HG03066 (cell line): ENCODE data around the gene CACNG1.

Experiments
- ATAC-seq: cut with Tn5 transposase; IDR thresholded peaks from one replicate; pipeline ENCODE4 v1.9.1; 2021; ENCODE audit warnings: low read depth; ENCODE audit not compliant: unreplicated experiment

Gene CACNG1

GRCh38 chr17:67050471-67051154 lies 6.3 kb downstream of the CACNG1 start:
- no peak for ATAC-seq

GRCh38 chr17:67051155-67051538 lies 6.8 kb downstream of the CACNG1 start:
- no peak for ATAC-seq

DNA sequence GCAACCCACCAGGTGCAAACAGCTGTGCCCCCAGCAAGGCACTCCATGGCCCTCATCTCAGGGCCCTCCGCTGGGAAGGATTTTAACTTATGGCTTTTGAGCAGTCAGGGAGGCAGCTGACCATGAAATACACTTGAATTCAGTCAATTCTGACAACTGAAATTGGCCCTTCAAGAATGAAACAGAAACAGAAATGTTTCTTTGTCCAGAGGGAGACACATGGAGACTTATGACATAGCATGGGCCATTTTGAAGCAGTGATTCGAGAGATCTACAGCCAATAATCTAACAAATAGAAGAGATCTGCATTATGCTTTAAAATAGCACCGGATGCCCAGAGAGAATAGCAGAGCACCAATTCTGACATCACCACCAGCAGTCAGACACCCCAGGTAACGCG lies 7.5 kb downstream of the CACNG1 start:
- no peak for ATAC-seq

GRCh38 chr17:67052720-67053437 lies 8.5 kb downstream of the CACNG1 start:
- ATAC-seq, result no peak

- no peak for ATAC-seq
These were observed 9.2 kb downstream of the CACNG1 start for GRCh38 chr17:67053438-67054000.

DNA sequence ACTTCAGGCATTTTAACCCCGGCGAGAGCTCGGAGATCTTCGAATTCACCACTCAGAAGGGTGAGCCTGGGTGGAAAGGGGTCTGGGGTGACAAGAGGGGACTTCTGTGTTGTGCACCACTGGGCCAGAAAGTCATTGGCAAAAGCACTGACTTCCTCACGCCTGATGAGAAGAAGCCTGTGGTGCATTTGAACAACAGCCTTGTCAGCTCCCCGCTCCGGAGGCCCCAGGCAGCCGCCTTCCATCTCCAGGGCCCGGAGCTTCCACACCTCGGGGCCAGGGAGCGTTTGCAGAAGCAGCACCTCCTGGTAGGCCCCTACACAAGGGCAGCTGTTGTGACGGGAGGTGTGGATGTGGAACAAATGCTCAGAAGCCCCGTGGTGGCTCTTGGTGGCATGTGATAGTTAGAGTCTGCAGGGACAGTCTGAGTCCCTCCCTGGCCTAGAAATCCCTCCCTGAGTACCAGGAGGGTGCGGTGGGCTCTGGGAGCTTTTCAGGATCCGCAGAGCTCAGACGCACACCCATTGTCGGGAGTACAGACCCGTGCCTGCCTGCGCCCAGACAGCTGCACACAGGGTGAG lies 9.7 kb downstream of the CACNG1 start:
- no peak for ATAC-seq

DNA sequence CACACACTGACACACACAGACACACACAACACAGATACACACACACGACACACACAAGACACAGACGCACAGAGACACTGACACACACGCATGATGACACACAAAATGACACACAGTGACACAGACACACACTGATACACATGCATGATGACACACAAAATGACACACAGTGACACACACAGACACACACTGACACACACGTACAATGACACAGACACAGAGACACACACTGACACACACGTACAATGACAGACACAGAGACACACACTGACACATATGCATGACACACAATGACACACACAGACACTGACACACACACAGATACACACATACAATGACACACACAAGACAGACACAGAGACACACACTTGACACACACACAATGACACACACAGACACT lies 10.3 kb downstream of the CACNG1 start:
- no peak for ATAC-seq

GRCh38 chr17:67055041-67055443 lies 10.7 kb downstream of the CACNG1 start:
- no peak for ATAC-seq

DNA sequence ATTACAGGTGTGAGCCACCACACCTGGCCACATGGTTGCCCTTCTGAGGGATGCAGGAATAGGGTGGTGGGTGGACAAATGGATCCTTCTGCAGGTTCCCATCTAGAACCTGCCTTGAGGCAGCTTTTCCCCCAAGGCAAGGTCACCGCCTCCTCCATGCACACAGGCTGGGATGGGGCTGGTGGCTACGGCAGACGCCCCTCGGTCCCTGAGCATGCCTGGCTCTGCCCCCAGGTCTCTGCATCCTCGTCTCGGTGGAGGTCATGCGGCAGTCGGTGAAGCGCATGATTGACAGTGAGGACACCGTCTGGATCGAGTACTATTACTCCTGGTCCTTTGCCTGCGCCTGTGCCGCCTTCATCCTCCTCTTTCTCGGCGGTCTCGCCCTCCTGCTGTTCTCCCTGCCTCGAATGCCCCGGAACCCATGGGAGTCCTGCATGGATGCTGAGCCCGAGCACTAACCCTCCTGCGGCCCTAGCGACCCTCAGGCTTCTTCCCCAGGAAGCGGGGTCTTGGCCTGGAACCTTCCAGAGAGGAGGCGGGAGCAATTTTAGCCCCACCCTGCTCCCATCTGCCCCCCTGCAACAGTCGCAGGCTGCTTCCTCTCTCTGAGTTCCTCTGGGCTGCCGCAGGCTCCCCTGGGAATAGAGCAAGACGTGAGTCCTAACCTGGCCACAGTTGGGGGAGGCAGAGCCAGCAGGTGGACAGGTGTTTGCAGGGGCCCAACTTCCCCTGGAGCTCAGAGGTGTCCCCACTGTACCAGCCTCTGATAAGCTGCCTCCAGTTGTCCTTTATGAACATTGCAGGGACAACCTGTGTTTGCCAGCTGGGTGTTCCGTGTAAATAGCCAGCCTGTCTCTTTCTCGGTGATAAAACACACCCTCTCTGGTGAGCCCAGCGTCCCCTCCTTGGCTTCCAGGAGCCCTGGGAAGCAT lies 11.7 kb downstream of the CACNG1 start:
- ATAC-seq, result no peak

GRCh38 chr17:67056746-67057490 lies 12.6 kb downstream of the CACNG1 start:
- ATAC-seq, result no peak

- no peak for ATAC-seq
These were observed 13.7 kb downstream of the CACNG1 start for GRCh38 chr17:67058036-67058435.

DNA sequence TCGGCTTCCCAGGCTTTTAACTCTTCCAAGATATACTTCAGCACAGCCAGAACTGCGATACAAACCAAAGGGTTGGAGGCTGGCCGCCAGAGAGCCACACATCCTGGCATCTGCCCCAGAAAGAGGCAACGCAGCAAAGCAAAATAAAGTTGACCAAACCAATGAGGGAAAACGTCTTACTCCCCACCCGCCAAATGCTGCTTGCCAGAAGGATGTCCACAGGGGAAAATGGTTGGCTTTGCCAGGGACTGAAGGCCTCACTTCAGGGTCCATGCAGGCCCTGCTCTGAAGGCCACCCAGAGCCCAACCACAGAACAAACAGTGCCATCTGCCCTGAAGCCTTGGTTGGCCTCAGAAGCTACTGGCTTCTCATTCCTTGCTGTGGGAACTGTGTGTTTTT lies 15.0 kb downstream of the CACNG1 start:
- ATAC-seq, result no peak

- ATAC-seq, result no peak
These were observed 18.8 kb downstream of the CACNG1 start for GRCh38 chr17:67063141-67063540.

DNA sequence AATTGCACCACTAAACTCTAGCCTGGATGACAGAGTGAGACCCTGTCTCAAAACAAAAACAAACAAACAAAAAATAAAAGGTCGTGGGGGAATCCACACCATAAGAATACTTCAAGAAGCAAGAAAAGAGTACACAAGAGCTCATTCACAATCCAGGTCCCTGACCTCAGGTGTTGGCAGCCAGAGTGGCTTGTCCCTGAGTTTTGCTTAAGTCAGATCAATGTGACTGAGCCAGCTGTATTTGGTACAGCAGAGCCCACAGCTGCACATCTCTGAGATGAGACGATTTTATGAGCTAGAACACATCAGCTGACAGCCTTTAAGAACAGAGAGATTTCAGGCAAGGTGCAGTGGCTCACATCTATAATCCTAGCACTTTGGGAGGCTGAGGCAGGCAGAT lies 22.4 kb downstream of the CACNG1 start:
- ATAC-seq, result no peak

DNA sequence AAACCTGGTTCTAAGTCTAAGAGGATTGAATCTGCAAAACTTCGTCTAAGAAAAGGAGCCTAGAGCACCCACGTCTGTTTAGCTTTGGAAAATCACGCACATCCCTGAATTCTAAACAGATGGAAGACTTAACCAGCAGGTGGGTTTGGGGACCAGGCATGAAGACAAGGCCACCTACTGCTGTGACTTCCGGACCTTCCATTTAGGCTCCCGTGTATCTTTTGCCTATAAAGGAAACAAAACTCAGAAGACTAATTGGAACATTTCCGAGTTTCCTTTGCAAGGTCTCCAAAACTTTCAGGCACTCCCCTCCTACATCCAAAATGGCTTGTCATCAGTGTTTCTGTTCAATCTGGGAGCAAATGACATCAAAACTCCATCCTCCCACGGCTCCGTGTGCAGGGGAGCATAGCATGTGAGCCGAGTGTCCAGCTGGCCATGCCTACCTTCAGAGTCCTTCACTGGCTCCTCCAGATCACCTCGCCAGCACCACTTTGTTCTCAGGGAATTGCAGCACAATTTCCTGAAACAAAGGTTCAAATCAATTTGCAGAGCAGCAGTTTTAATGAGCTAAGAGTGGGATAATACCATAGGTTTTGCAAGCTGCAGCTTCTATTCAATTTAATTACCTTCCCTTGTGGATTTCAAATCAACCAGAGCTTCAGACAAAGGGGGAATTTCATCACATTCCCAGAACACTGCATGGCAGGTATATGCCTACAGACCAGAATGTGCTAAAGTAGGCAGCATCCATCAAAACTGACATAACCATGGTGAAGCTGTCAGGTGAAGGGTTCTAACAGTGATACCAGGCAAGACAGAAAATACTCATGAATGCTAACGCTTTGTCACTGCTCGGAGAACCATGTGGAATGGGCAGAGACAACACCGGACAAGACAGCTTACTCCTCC lies 23.5 kb downstream of the CACNG1 start:
- no peak for ATAC-seq

GRCh38 chr17:67068999-67069398 lies 24.6 kb downstream of the CACNG1 start:
- ATAC-seq, result no peak

GRCh38 chr17:67069603-67070136 lies 25.3 kb downstream of the CACNG1 start:
- no peak for ATAC-seq

DNA sequence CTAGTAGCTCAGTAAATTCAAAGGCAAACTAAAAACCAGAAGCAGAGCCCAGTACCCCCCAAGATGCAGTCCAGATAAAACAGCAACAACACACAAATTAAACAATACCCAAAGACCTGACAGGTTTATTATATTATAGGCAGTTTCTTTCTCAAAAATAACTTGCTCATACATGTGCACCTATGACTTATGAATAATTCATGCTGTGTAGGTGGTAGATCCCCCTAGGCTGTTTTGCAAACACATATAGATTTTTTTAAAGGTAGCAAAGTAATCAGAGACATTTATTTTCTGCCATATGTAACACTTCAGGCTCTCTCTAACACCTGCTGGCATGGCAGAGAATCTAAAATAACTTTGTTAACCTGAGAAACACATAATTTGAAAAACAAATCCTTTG lies 27.2 kb downstream of the CACNG1 start:
- ATAC-seq, result no peak

DNA sequence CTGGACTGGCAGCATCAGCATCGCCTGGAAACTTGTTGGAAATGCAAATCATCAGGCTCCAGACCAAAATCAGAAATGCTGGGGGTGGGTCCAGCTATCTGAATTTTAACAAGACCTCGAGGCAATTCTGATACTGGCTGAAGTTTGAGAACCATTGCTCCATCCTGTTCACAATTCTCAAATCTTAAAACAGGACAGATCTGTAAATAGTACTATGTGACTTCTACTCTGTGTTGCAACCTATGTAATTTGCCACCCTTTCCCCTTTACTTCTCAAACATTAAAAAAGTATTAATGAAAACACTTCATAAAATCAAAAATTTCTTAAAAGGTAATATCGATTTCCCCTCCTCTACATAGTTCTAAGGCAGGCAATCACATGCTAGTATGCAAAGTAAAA lies 28.5 kb downstream of the CACNG1 start:
- ATAC-seq, result no peak
